GM18502 (cell line): ENCODE measurements around the gene ENKUR.

Source experiments
- ATAC-seq: cut with Tn5 transposase; IDR thresholded peaks from one replicate; pipeline ENCODE4 v1.9.1; 2021; ENCODE audit warnings: mild to moderate bottlenecking; ENCODE audit not compliant: unreplicated experiment, poor library complexity

ENKUR gene

GRCh38 chr10:24951201-24952142 is 64.5 kb downstream of the ENKUR start:
- peak; percentile 15 for ATAC-seq

GRCh38 chr10:24950439-24950838 is 65.5 kb downstream of the ENKUR start:
- no peak for ATAC-seq

- ATAC-seq = no peak
Measured at GRCh38 chr10:24949616-24950015, 66.3 kb downstream of the ENKUR start.

- peak; percentile 78 for ATAC-seq
Measured at GRCh38 chr10:24947304-24948097, 68.5 kb downstream of the ENKUR start.

GRCh38 chr10:24944512-24945255 is 71.3 kb downstream of the ENKUR start:
- ATAC-seq = no peak

GRCh38 chr10:24938525-24938924 is 77.4 kb downstream of the ENKUR start:
- no peak for ATAC-seq

- no peak for ATAC-seq
Measured at GRCh38 chr10:24938076-24938475, 77.9 kb downstream of the ENKUR start.

- no peak for ATAC-seq
Measured at GRCh38 chr10:24935504-24936292, 80.3 kb downstream of the ENKUR start.
